ENCODE data around the gene TBCD. TPM values are rescaled to one million over a fixed set of nuclear protein-coding genes. Genes with fewer than 3 reads are reported as not detected.

The TBCD gene
- polyA plus RNA-seq, 6 donors from 2014 or later: 23.6 to 34.7 (median 27.5) TPM

DNA sequence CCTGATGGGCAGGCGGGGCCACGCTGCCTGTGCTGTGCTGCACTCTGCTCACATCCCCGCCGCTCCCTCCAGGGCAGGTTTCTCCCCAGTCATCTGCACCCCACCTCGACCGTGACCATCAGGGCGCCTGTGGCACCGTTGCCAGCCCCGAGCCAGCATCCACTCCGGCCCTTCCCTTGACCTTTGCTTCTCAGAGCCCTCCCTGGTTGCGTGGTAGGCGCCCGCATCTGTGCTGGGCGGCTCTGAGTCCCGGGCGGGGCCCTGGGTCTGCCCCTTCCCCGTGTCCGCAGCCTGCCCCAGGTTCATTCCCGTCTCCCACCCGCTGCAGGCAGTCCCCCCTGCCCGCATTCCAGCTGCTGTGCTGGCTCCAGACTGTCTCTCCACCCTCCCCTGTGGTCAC lies 54.8 kb downstream of the TBCD start:
- no peaks in the 10 kb centered on the region for H3K27me3 Mint-ChIP-seq
- no peak overlapping the region for H3K4me3 Mint-ChIP-seq
- H3K27ac Mint-ChIP-seq: no peak overlapping the region

DNA sequence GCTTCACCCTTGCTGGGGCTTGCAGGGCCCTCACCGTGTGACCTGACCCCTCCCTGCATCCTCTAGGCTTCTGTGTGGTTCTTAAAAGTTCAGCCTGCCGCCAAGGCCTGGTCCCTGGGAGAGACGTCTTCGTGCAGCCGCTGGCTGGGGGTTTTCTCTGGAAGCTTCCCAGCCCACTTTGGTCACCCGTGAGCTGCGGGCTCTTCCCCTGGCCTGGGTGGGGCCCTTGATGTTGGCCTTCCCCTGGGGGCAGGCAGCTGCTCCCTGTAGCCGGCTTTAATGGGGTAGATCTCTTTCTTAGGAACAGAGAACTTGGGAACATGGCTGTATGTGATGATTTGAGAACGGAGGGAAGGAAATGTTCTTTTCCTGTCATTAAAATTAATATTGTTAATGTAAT lies 55.2 kb downstream of the TBCD start:
- no peaks in the 10 kb centered on the region for H3K9me3 Mint-ChIP-seq
- no peak overlapping the region for H3K4me3 Mint-ChIP-seq
- ATAC-seq (ENCODE audit: low read depth in 2 of 2) (no peak), DNase-seq (no peak)
- H3K36me3 Mint-ChIP-seq: peaks cover 5 to 41% of the 10 kb centered on the region in 2 donors
- no peak overlapping the region for H3K27ac Mint-ChIP-seq
- peaks cover 0 to 9% (median 5%) of the 10 kb centered on the region in 3 donors for H3K4me1 Mint-ChIP-seq
- H3K27me3 Mint-ChIP-seq: no peaks in the 10 kb centered on the region

More for the DNA sequence above, 54.8 kb downstream of the TBCD start:
- H3K9me3 Mint-ChIP-seq: peaks cover 0 to under 1% (median 0%) of the 10 kb centered on the region in 7 donors
- peaks cover 0 to 10% (median 6%) of the 10 kb centered on the region in 3 donors for H3K4me1 Mint-ChIP-seq
- peaks cover 5 to 40% of the 10 kb centered on the region in 2 donors for H3K36me3 Mint-ChIP-seq
- ATAC-seq (ENCODE audit: low read depth in 2 of 2) (no peak), DNase-seq (no peak)

DNA sequence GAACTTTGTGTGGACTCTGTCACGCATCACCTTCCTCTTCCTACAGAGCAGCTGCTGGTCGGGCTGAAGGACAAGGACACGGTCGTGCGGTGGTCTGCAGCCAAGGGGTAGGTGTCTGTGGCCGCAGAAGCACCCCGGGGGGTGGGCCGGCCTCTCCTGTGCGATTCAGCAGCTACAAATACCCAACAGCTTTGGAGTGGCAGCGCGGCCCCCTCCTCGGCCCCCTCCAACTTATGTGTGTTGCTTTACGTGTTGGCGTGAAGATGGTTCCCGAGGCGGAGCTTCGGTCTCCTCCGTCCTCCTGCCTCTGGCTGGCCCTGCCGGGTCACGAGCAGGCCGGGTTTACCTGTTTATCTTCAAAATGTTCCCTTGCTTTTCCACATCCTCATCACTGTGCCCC lies 55.7 kb downstream of the TBCD start:
- DNase-seq (no peak), ATAC-seq (ENCODE audit: low read depth in 2 of 2) (no peak)
- peaks cover 5 to 41% of the 10 kb centered on the region in 2 donors for H3K36me3 Mint-ChIP-seq
- no peak overlapping the region for H3K4me3 Mint-ChIP-seq
- no peaks in the 10 kb centered on the region for H3K27me3 Mint-ChIP-seq
- H3K27ac Mint-ChIP-seq: peak overlapping the region in 1 of 6 donors; percentile 54
- peaks cover 0 to 9% (median 2%) of the 10 kb centered on the region in 3 donors for H3K4me1 Mint-ChIP-seq
- H3K9me3 Mint-ChIP-seq: no peaks in the 10 kb centered on the region

DNA sequence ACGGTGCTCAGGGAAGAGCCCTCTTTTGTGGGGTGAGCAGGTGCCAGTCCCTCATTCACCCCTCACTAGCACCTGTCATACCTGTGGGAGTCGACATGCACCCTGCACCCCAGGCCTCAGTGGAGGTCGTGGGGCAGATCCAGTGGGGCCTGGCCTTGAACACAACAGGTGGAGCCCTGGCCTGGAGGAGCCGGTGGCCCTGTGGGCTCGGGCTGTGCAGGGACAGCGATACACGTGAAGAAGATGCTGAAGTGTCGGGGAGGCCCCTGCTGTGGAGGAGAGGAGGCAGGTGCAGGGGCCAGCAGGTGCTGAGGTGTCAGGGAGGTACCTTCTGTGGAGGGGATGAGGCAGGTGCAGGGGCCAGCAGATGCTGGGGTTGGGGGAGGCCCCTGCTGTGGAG lies 56.1 kb downstream of the TBCD start:
- peak overlapping the region in 1 of 6 donors; percentile 54 for H3K27ac Mint-ChIP-seq
- no peaks in the 10 kb centered on the region for H3K27me3 Mint-ChIP-seq
- ATAC-seq (ENCODE audit: low read depth in 2 of 2) (no peak), DNase-seq (no peak)
- peaks cover 1 to 44% of the 10 kb centered on the region in 2 donors for H3K36me3 Mint-ChIP-seq
- H3K9me3 Mint-ChIP-seq: no peaks in the 10 kb centered on the region
- no peak overlapping the region for H3K4me3 Mint-ChIP-seq
- peaks cover 0 to 6% (median 2%) of the 10 kb centered on the region in 3 donors for H3K4me1 Mint-ChIP-seq

DNA sequence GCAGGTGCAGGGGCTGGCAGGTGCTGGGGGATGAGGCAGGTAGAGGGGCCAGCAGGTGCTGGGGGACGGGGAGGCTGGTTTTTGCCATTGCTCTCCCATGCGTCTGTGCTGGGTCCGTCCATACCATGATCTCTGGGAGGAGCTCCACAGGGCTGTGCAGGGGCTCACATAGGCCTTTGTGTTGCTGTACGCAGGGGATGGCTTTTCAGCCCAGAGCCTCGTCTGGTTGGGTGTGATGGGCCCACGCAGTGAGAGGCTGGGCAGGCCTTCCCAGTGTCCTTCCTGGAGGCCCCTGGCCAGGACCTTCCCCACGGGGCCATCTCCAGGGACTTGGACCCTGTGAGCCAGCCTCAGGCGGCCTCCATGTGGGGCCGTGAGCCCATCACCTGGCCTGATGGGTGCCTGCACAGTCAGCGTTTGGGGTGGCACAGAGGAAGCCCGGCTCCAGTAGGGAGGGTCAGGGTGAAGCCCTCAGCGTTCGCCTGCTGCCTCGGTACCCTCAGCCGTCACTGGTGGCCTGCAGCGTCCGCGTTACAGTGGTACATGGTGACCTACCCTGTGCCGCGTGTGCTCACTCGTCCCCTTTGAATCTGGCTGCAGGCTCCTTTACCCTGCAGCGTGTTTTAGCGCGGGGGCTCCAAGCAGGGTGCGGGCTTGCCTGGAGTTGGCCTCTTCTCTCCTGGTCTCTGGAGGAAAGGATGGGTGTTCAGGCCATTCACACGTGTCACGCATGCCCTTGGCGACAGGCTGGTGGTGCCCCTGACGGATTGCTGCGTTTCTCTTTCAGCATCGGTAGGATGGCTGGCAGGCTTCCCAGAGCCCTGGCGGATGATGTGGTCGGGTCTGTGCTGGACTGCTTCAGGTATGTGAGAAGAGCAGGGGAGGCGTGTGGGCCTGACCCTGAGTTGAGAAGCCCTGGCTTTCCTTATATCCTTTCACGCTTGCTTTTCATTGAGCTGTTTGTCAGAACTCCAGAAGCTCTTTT lies 57.3 kb downstream of the TBCD start:
- DNase-seq (no peak), ATAC-seq (ENCODE audit: low read depth in 2 of 2) (no peak)
- Mint-ChIP-seq H3K27me3 (no peaks in the 10 kb centered on the region), H3K36me3 (peaks cover 6 to 56% of the 10 kb centered on the region in 2 donors), H3K9me3 (no peaks in the 10 kb centered on the region), H3K27ac (peak overlapping the region in 3 of 6 donors; percentile 21 to 43 (median 33)), H3K4me3 (no peak overlapping the region), H3K4me1 (no peaks in the 10 kb centered on the region)

DNA sequence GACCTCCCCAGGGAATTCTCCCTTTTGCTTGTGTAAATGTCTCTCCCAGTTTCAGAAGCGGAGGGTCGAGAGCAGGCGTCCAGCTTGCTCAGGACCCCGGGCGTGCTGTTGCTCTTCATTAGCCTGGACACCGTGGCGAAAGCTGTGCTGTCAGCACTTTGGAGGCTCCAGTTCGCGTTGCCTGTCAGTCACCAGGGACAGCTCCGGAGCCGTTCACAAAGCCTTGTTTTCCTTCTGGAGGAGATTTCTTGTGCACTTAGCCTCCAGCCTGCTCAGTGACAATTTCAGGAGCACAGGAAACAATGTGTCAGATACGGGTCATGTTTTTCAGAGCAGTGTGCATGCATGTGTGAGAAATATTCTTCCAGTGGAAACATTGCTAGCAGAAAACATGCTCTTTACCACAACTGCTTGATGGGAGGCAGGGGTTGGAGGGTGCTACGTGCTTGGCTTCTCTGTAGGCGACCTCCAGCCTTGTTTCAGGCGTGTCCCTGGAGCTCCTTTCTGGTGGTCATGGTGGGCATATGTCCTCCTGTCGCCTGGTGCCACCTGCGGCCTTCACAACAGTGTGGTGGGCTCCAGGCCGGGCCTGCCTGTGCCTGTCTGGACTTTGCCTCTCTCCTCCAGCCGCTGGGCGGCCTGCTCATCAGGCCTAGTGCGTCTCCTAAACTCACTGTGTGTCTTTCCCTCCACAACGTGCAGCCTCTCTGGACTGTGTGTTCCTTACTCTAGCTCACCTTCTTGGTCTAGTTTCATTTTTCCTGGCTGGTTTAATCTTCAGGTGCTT lies 59.0 kb downstream of the TBCD start:
- no peaks in the 10 kb centered on the region for H3K9me3 Mint-ChIP-seq
- ATAC-seq (ENCODE audit: low read depth in 2 of 2) (no peak), DNase-seq (no peak)
- peaks cover 0 to 13% (median 0%) of the 10 kb centered on the region in 3 donors for H3K4me1 Mint-ChIP-seq
- no peak overlapping the region for H3K4me3 Mint-ChIP-seq
- peaks cover 6 to 67% of the 10 kb centered on the region in 2 donors for H3K36me3 Mint-ChIP-seq
- peak overlapping the region in 2 of 6 donors; percentile 43 to 77 for H3K27ac Mint-ChIP-seq
- H3K27me3 Mint-ChIP-seq: no peaks in the 10 kb centered on the region

DNA sequence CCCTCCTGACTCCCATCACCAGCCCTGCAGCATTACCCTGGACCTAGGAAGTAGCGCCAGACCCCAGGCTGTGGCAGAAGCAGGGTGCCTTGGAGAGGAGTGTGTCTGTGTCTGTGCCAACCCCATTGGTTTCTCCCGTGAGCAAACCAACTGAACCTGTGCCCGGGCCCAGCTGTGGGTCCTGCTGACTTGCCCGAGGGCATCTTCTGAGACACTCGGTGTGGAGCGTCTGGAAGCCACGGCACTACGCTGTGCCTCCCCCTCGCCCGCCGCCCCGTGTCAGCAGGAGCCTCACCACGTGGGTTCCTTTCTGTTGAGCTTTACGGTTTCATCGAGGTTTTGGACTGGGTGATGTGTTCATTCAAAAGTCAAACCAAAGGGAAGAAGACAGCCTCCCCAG lies 60.2 kb downstream of the TBCD start:
- H3K4me1 Mint-ChIP-seq: peaks cover 0 to 19% (median 0%) of the 10 kb centered on the region in 3 donors
- no peak overlapping the region for H3K27ac Mint-ChIP-seq
- H3K27me3 Mint-ChIP-seq: no peaks in the 10 kb centered on the region
- no peak for ATAC-seq (ENCODE audit: low read depth in 2 of 2)
- H3K4me3 Mint-ChIP-seq: no peak overlapping the region
- no peak for DNase-seq
- H3K36me3 Mint-ChIP-seq: peaks cover 6 to 56% of the 10 kb centered on the region in 2 donors
- H3K9me3 Mint-ChIP-seq: no peaks in the 10 kb centered on the region

DNA sequence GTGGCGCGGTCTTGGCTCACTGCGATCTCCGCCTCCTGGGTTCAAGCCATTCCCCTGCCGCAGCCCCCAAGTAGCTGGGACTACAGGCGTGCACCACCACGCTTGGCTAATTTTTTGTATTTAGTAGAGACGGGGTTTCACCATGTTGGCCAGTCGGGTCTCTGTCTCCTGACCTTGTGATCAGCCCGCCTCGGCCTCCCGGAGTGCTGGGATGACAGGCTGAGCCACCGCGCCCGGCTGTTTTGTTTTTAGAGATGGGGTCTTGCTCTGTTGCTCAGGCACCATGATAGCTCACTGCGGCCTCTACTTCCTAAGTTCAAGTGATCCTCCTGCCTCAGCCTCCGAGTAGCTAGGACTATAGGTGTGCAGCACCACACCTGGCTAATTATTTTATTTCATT lies 60.7 kb downstream of the TBCD start:
- H3K36me3 Mint-ChIP-seq: peaks cover 6 to 55% of the 10 kb centered on the region in 2 donors
- H3K9me3 Mint-ChIP-seq: no peaks in the 10 kb centered on the region
- H3K4me3 Mint-ChIP-seq: no peak overlapping the region
- H3K4me1 Mint-ChIP-seq: peaks cover 1 to 22% (median 2%) of the 10 kb centered on the region in 3 donors
- H3K27me3 Mint-ChIP-seq: no peaks in the 10 kb centered on the region
- DNase-seq (no peak), ATAC-seq (ENCODE audit: low read depth in 2 of 2) (no peak)
- no peak overlapping the region for H3K27ac Mint-ChIP-seq

DNA sequence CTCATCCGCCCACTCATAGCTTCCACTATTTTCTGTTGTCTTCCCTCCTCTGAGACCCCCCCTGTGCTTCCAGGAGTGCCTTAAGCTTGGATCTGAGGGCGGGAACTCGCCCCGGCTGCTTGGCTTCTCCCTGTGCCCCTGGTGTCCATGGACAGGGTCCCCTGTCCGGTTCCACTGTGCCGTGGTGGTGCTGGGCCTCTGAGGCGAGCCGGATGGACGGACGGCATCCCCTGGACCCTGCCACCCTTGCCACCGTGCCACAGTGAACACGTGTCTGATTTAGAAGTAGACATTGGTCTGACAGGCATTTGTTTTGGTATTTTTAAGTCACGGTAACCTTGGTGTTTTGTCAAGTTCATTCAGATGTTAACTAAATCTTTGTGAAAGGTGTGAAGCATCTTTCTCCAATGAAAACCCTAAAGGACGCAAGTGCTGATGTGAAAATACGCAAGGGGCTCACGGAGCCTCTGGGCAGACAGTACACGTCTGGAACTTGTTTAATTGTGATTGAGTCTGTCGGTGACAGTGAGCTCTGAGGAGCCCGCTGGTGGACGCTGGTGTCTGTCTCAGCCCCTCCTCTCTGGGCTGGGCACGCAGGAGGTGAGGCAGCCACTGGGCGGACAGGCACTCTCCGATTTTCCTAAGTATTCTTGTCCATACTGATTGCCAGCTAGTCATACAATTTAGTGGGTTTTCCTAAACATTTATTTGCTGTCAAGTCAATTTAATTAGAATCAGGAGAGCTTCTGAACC lies 61.6 kb downstream of the TBCD start:
- Mint-ChIP-seq H3K4me1 (peaks cover 10 to 31% (median 11%) of the 10 kb centered on the region in 3 donors), H3K27ac (peak overlapping the region in 2 of 6 donors; percentile 3 to 76), H3K36me3 (peaks cover 6 to 49% of the 10 kb centered on the region in 2 donors), H3K4me3 (no peak overlapping the region), H3K9me3 (no peaks in the 10 kb centered on the region), H3K27me3 (no peaks in the 10 kb centered on the region)
- ATAC-seq (ENCODE audit: low read depth in 2 of 2) (no peak), DNase-seq (no peak)

DNA sequence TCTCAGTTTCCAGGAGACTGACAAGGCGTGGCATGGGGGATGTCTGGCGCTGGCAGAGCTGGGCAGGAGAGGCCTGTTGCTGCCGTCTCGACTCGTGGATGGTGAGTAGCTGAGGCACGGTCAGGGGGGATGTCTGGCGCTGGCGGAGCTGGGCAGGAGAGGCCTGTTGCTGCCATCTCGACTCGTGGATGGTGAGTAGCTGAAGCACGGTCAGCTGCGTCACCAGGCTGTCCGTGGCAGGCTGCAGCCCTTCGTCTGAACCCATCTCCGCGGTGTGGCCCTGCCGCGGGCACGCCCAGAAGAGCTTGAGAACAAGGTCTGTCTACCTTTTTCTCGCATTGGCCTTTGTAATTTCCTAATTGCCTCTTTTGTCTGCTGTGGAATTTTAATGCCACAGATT lies 63.0 kb downstream of the TBCD start:
- DNase-seq (no peak), ATAC-seq (ENCODE audit: low read depth in 2 of 2) (no peak)
- Mint-ChIP-seq H3K36me3 (peaks cover 6 to 48% of the 10 kb centered on the region in 2 donors), H3K4me1 (peaks cover 17 to 45% (median 22%) of the 10 kb centered on the region in 3 donors), H3K9me3 (peaks cover 0 to 6% (median 0%) of the 10 kb centered on the region in 7 donors), H3K4me3 (peak overlapping the region in 1 of 8 donors; percentile 25), H3K27ac (peak overlapping the region in 1 of 6 donors; percentile 74), H3K27me3 (no peaks in the 10 kb centered on the region)

DNA sequence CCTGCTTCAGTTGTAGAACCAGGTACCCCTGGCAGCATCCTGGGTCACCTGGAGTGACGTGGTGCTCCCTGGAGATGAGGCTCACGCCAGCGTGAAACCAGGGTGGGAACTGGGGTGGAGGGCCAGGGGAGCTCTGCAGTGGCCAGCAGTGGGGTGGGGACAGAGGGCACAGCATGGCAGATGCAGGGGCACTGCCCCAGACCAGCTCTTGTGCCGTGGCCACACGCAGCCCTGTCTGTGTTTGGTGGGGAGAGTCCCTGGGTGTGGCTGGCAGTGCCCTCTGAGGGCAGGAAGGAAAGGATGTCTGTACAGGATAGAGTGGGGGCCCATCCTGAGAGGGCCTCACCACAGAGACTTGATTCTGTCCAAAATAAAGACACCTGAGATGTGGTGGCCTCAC lies 63.5 kb downstream of the TBCD start:
- H3K27ac Mint-ChIP-seq: peak overlapping the region in 1 of 6 donors; percentile 54
- DNase-seq: no peak
- H3K9me3 Mint-ChIP-seq: peaks cover under 1 to 9% (median 2%) of the 10 kb centered on the region in 7 donors
- peaks cover 20 to 50% (median 24%) of the 10 kb centered on the region in 3 donors for H3K4me1 Mint-ChIP-seq
- H3K4me3 Mint-ChIP-seq: no peak overlapping the region
- H3K36me3 Mint-ChIP-seq: peaks cover 9 to 46% of the 10 kb centered on the region in 2 donors
- ATAC-seq (ENCODE audit: low read depth in 2 of 2): no peak
- H3K27me3 Mint-ChIP-seq: no peaks in the 10 kb centered on the region

DNA sequence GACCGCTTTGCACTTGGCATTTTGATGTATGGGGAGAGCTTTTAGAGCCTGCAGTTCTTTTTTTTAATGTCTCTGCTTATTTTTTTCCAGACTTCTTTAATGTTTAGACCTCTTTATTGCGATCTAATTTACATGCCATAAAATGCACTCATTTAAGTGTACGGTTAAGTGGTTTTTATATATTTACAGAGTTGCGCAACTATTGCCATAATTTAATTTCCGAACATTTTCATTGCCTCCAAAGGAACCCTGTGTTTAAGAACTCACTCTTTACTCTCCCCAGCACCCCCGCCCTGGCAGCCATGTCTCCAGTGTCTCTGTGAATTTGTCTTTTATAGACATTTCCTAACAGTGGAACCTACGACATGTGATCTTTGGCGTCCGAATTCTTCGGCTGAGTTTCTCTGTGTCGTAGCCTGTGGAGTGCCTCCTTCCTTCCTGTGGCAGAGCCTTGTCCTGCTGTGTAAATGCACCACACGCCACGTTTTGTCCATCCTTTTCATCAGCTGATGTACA lies 64.0 kb downstream of the TBCD start:
- H3K27me3 Mint-ChIP-seq: no peaks in the 10 kb centered on the region
- no peak for DNase-seq
- ATAC-seq (ENCODE audit: low read depth in 2 of 2): no peak
- H3K36me3 Mint-ChIP-seq: peaks cover 12 to 46% of the 10 kb centered on the region in 2 donors
- H3K9me3 Mint-ChIP-seq: peaks cover 3 to 14% (median 4%) of the 10 kb centered on the region in 7 donors
- H3K27ac Mint-ChIP-seq: no peak overlapping the region
- peaks cover 23 to 52% (median 29%) of the 10 kb centered on the region in 3 donors for H3K4me1 Mint-ChIP-seq
- H3K4me3 Mint-ChIP-seq: no peak overlapping the region

Measured in naive B cell (primary cell).